GF-D8 (cell line): ENCODE results near the gene KANSL1L.
A peak's percentile ranks its signal among the peaks of the same experiment; 100 is the strongest.
"Not testable (repeated sequence)": the region's sequence is repeated elsewhere in the genome, so short reads cannot be mapped to it uniquely, and the experiment has no call there.

Source experiments
- DNase-seq: peaks from one replicate; lab custom pipeline; 2025; lab: John Stamatoyannopoulos, UW

KANSL1L gene, protein sequence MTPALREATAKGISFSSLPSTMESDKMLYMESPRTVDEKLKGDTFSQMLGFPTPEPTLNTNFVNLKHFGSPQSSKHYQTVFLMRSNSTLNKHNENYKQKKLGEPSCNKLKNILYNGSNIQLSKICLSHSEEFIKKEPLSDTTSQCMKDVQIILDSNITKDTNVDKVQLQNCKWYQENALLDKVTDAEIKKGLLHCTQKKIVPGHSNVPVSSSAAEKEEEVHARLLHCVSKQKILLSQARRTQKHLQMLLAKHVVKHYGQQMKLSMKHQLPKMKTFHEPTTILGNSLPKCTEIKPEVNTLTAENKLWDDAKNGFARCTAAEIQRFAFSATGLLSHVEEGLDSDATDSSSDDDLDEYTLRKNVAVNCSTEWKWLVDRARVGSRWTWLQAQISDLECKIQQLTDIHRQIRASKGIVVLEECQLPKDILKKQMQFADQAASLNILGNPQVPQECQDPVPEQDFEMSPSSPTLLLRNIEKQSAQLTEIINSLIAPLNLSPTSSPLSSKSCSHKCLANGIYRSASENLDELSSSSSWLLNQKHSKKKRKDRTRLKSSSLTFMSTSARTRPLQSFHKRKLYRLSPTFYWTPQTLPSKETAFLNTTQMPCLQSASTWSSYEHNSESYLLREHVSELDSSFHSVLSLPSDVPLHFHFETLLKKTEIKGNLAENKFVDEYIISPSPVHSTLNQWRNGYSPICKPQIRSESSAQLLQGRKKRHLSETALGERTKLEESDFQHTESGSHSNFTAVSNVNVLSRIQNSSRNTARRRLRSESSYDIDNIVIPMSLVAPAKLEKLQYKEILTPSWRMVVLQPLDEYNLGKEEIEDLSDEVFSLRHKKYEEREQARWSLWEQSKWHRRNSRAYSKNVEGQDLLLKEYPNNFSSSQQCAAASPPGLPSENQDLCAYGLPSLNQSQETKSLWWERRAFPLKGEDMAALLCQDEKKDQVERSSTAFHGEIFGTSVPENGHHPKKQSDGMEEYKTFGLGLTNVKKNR

DNA sequence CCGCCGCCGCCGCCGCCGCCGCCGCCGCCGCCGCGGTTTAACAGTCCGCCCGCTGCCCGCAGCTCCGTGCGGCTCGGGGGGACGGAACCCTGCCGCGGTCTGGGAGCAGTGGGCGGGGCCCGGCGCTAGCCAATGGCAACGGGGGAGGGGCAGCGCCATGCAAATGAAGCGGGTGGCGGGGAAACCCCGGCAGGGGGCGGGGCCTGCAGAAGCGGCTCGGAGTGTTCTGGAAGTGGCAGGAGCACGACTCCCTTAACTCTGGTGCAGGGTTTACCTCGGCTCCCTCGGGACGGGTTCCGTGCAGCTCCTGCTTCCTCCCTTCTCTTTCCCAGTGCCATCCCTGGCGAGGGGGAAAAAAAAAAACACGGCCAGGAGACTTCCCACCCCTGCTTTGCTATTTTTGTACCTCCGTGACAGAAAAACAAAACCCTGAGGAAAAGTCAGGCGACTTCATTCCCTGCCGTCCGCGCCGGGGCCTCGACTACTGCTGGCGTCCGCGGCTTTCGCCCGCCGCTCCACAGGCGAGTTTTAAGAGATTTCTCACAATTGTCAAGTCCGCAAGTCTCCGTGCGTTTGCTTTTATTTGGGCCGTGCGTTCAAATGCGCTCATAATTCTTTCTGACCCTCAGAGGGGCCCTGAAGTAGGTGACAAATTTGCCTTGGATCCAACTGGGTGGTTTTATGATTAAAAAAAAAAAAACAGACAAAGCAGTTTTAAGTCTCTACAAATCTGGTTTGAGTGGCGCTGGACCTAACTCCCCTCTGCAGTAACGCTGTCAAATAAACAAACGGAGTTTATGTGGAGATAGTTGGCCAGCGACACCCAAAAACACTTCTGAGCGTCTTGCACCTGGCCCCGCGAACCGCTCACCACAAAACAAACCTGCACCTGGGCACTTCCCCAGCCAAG, at the start of gene KANSL1L:
TSS of gene KANSL1L (minus strand) at position 101 of the 910 bp plus-strand sequence. CDS start 16,827 bp downstream, outside the sequence.
- DNase-seq: peak; percentile 89

DNA sequence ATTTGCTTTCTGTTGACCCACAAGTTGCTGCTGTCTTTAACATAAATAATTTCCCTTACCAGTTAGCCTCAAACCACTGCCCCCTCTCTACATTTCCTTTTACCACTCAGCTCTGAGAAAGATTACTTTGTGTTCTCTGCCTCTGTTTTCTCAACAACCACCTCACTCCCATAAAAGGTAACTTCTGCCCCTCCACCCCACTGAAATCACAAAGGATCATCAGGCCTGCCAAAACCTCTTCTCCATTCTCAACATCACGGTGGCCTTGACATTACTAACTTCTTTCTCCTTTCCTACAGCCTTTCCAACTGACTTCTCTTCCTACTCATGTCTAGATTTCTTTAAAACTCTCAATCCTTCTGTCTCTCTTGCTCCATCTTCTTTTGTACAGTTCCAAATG, 43.9 kb upstream of the KANSL1L start:
- no peak for DNase-seq

DNA sequence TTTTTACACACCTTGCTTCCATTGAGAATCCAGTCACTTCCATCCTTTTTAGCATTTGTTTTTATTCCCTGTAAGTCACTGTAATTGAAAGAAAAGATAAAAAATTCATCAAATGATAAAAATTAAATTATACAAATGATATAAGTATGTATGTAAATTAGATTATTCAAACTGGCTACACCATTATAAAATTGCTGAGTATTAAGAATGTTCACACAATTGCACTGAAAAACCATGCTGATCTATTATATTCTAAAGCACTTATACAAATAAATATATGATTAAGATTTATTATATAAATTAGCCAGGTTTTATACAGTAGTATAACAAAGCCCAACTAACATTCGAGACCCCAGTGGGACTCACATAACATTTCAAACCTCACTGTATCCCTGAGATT, 39.0 kb upstream of the KANSL1L start:
- DNase-seq: no peak

DNA sequence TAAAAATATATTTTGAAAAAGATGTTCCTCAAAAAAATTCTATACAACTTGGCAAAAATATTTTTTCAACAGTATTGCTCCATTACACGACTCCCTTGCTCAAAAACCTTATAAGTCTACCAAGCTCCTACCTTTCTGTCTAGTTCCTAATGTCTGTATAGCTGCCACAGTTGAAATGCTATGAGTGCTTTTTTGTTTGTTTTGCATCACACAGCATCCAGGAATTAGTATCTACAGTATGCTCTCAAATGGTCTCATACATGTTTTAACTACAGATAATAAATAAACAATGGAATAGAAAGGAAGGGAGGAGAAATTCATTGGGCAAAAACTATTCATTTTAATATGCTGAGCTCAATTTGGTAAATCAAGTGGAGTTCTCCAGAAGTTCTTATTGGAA, 36.7 kb upstream of the KANSL1L start:
- DNase-seq: no peak

DNA sequence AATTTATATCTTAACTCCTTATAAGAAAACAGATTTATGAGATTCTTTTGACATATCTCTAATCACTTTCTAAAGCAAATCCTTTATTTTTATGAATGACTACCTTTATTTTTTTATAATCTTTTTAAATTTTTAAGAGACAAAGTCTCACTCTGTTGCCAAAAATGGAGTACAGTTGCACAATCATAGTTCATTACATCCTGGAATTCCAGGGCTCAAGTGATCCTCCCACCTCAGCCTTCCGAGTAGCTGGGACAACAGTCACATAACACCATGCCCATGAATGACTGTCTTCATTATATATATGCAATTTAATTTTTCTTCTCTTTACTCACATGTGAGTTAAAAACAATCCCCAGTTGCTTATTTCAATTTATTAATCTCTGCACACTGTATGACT, 32.3 kb upstream of the KANSL1L start:
- DNase-seq: no peak

DNA sequence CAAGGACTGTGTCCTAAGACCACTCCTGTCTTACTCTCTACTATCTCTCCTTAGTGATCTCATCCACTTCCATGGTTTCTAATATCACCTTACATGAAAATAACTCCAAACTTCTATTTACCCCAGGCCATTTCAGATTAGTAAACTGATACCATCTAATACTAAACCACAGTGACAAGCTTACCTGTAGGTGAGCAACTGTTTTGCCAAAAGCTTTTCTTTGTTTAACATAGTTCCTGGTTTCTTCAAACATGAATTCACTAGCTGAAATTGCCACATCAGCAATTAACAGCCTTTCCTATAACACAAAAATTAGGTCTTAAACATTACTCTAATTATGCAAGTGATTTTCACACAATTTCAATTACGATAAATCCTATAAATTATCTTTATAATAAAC, 31.9 kb upstream of the KANSL1L start:
- DNase-seq: no peak

DNA sequence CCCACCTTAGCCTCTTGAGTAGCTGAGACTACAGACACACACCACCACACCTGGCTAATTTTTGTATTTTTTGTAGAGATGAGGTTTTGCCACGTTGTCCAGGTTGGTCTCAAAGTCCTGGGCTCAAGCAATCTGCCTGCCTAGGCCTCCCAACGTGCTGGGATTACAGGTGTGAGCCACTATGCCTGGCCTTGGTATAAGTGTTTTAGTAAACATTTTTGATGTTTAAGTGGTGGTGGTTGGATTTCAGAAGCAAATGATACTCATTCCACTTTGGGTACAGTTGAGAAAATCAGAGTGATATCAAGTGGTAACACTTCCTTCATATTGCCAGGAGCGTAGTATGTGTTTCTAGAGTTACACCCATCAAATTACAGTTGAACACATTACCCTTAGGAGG, 28.6 kb upstream of the KANSL1L start:
- DNase-seq: no peak

DNA sequence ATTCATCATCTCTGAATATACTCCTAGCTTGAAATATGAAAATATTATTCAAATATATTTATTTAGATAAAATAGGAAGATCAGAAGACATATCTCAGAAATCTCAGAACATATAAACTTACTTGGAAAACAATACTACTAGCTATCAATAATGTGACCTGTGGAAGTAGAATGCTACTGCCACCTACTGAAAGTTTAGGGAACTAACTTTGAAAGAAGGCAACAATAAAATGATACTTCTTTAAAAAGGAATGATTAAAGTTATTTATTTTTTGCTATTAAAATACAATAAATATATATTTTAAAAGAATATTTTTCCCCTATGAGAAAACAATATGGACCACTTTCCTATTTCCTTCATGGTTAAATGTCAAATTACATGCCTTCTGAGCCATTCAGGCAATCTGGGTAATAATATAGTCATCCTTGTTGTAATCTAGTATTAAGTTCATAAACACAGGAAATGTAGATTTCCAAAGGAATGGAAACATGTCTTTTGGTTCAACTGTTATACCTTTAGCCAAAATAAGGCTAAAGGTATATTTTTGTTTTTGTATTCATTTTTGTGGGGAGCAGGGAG, 28.1 kb upstream of the KANSL1L start:
- no peak for DNase-seq

DNA sequence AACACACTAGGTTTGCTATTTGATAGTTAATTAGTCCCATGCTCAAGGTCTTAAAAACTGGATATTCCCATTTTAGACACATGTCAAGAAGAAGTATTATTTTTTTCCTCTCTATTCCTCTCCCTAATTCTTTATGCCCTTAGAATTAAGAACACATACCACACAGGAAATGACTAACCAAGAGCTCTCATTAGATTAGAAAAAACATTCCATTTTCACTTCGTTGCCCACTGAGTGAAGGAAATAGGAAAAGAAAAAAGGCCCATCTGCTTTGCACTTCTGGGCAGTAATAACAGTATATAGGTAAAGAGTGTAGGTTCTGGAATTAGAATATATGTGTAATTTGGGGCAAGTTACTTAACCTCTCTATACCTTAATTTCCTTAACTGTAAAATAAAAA, 27.1 kb upstream of the KANSL1L start:
- no peak for DNase-seq

DNA sequence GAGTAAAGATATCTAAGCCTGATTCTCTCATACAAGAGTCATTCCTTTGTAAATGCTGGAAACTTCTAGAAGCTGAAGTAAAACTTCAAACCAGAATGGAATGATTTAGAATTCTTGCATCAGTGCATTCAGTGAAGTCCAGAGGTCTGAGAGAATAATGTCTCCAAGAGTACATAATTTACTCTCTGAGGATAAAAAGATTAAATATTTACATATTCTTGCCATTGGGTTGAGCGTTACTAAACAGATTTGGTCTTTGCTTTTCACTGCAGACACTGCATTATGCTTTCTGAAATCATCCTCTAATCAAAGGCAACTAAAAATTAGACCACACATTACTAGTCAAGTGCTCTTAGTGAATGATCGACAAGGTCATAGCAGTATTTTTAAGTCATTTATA, 26.5 kb upstream of the KANSL1L start:
- no peak for DNase-seq

DNA sequence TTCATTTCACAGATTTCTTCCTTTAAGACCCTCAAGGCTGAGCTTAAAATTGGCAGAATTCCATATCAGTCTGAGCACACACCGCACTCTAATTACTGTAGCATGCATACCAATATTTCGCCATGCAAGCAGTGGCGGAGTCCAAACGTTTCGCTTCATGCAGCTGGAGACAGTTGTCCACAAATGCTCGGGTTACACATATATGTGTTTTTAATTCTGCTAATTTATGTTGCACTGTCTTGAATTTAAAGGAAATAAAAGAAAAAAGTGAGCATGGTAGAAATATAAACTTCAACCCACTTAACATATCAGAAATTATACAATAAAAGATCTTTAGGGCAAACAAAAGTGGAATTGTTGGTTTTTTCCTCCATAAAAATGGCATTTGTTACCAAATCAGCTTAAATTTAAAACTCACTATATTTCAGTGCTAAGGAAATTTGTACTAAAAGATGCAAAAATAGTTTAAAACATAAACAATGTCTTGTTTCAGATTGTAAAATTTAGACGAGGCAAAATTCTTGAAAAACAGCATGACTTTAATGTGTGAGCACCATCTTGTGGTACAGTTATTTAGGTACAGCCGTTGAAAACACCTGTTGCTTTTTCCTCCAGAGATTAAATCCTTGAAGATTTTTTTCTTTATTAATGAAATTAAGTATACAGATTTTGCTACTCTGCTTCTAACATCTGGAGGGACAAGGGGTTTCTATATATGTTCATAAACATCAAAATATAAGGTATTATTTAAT, 24.1 kb upstream of the KANSL1L start:
- peak; percentile 64 for DNase-seq

DNA sequence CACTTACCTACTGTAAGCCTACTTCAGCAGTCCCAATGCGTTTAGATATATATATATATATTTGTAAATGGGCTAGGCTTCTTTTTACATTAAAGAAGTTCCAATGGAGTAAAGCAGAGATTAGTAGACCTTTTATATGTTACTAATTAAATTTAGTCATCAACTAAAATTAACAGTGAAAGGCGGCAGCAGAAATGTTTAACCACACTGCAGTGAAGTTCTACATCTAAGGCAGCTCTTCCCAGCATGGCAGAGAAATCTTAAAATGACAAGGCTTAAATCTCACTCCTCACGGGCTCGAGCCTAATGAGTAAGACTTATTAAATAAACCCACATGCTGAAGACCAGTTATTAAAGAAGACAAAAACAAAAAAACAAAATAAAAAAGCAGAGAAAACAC, 19.1 kb upstream of the KANSL1L start:
- no peak for DNase-seq

DNA sequence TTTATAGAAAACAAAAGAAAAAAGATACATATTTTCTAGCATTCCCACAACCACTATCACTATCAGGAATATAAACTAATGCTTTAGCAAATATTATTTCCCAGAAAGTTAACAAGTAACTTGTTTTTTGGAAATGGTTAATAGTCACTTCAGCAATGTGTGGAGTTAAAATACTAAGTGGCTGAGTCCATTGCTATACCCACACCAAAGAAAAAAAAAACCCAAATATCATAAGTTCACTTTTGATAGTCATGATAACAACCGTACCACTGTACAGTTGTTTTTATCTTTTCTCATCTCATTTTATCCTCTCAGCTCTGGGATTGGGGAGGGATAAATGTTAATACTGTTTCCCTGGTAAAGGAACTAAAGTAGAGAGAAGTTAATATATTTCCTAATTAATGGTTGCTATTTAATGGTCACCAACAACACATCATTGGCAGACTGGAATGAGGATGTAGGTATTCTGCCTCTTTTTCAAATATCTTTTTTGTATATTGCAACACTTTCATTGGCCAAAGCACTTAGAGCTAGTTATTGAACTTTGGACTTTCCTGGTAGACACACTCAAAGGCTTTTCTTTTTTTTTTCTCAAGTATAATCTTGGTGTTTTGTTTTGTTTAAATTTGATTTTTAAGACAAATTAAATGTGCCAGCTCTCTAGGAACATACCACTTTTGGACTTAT, 18.4 kb upstream of the KANSL1L start:
- DNase-seq: peak; percentile 29

DNA sequence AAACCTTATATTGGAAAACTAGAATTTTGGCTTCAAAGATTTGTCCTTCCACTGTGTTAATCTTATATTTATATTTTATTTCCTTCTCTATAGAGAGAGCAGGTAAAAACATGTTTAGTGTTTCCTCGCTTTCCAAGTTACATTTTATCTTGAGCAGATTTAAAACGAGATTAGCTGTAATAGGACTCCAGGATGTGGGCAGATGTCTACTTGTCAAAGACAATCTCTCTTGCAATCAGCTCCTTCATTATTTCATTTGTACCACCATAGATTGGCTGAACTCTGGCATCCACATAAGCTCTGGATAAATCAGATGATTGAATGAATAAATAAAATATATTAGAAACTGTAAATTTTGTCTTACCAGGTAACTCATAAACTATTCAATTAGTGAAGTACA, 17.5 kb upstream of the KANSL1L start:
- DNase-seq: peak; percentile 20

DNA sequence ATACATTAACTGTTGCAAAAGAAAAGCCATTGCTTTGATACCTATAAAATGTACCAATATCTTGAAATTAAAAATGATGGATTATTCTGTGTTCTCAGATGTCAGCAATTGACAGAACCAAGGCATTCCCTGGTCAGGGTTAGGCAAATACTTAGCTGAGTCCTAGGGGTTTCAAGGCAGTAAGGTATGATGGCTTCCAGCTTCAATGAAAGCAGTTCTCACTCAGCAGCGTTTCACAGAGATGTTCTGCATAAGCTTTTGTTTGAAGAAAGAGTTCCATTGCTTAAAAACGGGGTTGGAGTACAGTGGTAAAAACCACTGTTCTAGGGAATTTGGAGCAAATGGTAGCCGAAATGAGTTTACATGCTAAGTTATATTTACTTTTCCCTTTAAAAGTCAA, 17.0 kb upstream of the KANSL1L start:
- no peak for DNase-seq

DNA sequence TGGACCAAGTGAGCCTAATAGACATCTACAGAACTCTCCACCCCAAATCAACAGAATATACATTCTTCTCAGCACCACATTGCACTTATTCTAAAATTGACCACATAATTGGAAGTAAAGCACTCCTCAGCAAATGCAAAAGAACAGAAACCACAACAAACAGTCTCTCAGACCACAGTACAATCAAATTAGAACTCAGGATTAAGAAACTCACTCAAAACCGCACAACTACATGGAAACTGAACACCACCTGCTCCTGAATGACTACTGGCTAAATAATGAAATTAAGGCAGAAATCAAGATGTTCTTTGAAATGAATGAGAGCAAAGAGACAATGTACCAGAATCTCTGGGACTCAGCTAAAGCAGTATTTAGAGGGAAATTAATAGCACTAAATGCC, 12.7 kb upstream of the KANSL1L start:
- peak; percentile 10 for DNase-seq

DNA sequence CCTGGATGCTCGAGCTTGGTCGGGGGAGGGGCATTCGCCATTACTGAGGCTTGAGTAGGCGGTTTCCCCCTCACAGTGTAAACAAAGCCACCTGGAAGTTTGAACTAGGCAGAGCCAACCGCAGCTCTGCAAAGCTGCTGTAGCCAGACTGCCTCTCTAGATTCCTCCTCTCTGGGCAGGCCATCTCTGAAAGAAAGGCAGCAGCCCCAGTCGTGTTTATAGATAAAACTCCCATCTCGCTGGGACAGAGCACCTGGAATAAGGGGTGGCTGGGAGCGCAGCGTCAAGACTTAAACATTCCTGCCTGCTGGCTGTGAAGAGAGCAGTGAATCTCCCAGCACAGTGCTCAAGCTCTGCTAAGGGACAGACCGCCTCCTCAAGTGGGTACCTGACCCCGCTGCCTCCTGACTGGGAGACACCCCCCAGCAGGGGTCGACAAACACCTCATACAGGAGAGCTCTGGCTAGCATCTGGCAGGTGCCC, 10.4 kb upstream of the KANSL1L start:
- DNase-seq: not testable (repeated sequence)

DNA sequence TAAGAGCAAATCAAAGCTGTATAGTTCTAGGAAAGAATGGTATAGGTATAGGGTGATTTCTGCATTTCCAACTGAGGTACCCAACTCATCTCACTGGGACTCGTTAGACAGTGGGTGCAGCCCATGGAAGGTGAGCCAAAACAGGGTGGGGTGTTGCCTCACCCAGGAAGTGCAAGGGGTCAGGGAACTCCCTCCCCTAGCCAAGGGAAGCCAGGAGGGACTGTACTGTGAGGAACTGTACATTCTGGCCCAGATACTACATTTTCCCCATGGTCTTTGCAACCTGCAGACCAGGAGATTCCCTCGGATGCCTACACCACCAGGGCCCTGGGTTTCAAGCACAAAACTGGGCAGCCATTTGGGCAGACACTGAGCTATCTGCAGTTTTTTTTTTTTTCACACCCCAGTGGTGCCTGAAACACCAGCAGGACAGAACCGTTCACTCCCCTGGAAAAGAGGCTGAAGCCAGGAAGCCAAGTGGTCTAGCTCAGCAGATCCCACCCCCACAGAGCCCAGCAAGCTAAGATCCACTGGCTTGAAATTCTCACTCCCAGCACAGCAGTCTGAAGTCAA, 9.9 kb upstream of the KANSL1L start:
- DNase-seq: not testable (repeated sequence)

DNA sequence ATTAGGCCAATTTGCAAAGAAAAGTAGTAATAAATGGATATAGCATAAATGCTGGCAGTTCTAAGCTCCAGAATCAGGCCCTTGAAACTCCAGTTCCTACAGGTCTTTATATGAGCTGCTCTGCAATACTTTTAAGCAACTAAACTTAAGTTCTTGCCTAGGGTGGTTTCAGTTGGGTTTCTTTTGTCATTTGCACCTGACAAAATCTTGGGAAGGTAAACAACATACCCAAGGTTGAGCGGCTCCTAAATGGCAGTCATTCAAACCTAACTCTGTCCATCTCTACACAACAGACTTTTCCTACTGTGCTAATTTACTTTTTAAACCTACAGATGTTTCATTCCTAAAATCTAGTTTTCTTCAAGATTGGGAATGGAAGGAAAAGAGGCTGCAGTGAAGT, 9.3 kb upstream of the KANSL1L start:
- DNase-seq: no peak
